22Rv1 (cell line): ENCODE results near the gene RFTN1.

ENCODE experiments used
- ZFX ChIP-seq: fragments of 450-650 bp; IDR thresholded peaks from 2 replicates; pipeline ENCODE4 v1.6.1; 2017; ENCODE audit warnings: antibody characterized with exemption, borderline replicate concordance
- TF ChIP-seq, protein P1 (sequence below): fragments of 450-650 bp; IDR thresholded peaks from 2 replicates; pipeline ENCODE4 v1.5.1; 2017; ENCODE audit warnings: mild to moderate bottlenecking

- TF ChIP-seq, protein P1, sequence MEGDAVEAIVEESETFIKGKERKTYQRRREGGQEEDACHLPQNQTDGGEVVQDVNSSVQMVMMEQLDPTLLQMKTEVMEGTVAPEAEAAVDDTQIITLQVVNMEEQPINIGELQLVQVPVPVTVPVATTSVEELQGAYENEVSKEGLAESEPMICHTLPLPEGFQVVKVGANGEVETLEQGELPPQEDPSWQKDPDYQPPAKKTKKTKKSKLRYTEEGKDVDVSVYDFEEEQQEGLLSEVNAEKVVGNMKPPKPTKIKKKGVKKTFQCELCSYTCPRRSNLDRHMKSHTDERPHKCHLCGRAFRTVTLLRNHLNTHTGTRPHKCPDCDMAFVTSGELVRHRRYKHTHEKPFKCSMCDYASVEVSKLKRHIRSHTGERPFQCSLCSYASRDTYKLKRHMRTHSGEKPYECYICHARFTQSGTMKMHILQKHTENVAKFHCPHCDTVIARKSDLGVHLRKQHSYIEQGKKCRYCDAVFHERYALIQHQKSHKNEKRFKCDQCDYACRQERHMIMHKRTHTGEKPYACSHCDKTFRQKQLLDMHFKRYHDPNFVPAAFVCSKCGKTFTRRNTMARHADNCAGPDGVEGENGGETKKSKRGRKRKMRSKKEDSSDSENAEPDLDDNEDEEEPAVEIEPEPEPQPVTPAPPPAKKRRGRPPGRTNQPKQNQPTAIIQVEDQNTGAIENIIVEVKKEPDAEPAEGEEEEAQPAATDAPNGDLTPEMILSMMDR, result no peak
- TF ChIP-seq ZFX, result no peak
Measured at GRCh38 chr3:16399473-16399872, 114.0 kb downstream of the RFTN1 start.
